Thyroid gland (tissue), 4 donors: ENCODE data around the gene GPC6. TPM values are rescaled to one million over a fixed set of nuclear protein-coding genes. Genes with fewer than 3 reads are reported as not detected.

Experiments
- DNase-seq, 2 donors: peaks; one replicate each; pipeline ENCODE4 v3.0.0-alpha.2; 2019
- H3K27ac ChIP-seq, 3 donors: fragments of 200-600 bp; sonication (generic); 1 replicate in 2 of 3; 2 replicates in 1 of 3; pipeline ENCODE4 v1.5.1; 2016 to 2019; ENCODE audit warnings: mild to moderate bottlenecking in 1 of 3, moderate library complexity in 1 of 3
- H3K27me3 ChIP-seq: fragments of 200-600 bp; sonication (generic); one replicate; pipeline ENCODE4 v1.5.1; 2019
- H3K36me3 ChIP-seq, 2 donors: fragments of 200-600 bp; sonication (generic); one replicate each; pipeline ENCODE4 v1.5.1; 2016 to 2019
- H3K4me1 ChIP-seq, 2 donors: fragments of 200-600 bp; sonication (generic); one replicate each; pipeline ENCODE4 v1.5.1; 2017 to 2019
- H3K4me3 ChIP-seq, 3 donors: fragments of 200-600 bp; sonication (generic); replicated peaks in 1 of 3; 1 replicate in 2 of 3; 2 replicates in 1 of 3; pipeline ENCODE4 v1.5.1; 2016; ENCODE audit warnings: mild to moderate bottlenecking in 1 of 3
- H3K9me3 ChIP-seq: fragments of 200-600 bp; sonication (generic); one replicate; pipeline ENCODE4 v1.5.1; 2017
- POLR2A ChIP-seq, 2 donors: fragments of 450-650 bp; IDR thresholded peaks; one replicate each; pipeline ENCODE4 v1.6.1; 2017; ENCODE audit warnings: antibody characterized with exemption in 2 of 2, mild to moderate bottlenecking in 2 of 2, moderate library complexity in 1 of 2
- WGBS, 2 donors: methylation state at CpG; one replicate each; pipeline ENCODE4 v1.1.5; 2017; 5-methylcytosine and 5-hydroxymethylcytosine counted together
- intact Hi-C: fragments of 100-400 bp; cut with DNase I; formaldehyde crosslinking; loops from one replicate; pipeline ENCODE4 v1.15.1; 2023
- total RNA-seq, 4 donors: library from RNA; depleted of rRNA; stranded (reverse); fragments of >200 nt; gene quantifications; one replicate each; pipeline ENCODE4 v1.2.3, GENCODE V29; 2016
- TF ChIP-seq, protein P1 (sequence below), 6 experiments: fragments of 200-600 bp in 3 of 6; fragments of 450-650 bp in 3 of 6; sonication (generic) in 3 of 6; IDR thresholded peaks; one replicate each; pipeline ENCODE4 v1.5.1; 2016 to 2019; ENCODE audit warnings: antibody characterized with exemption in 6 of 6, mild to moderate bottlenecking in 2 of 6, inconsistent platforms in 1 of 6, moderate library complexity in 1 of 6

The GPC6 gene
- total RNA-seq, 4 donors from 2014 or later: 2.8 to 13.4 (median 7.5) TPM

DNA sequence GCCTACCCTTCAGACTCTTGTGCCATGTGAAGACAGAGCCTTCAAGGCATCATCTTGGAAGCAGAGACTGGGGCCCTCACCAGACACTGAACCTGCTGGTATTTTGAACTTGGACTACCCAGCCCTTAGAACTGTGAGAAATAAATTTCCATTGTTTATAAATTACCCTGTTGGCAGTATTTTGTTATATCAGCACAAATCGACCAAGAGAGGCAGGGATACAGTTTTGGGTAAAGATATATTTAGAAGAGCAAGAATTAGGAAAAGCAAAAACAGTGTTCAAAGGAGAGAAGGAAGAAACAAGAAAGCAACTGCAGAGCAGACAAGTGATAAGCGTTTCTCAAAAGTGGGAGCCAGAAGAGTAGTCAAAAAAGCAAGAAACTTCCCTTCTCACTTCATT lies 652.1 kb downstream of the GPC6 start:
- no peak for TF ChIP-seq POLR2A (IDR thresholded peaks at IDR 0.05)
- TF ChIP-seq, protein P1, sequence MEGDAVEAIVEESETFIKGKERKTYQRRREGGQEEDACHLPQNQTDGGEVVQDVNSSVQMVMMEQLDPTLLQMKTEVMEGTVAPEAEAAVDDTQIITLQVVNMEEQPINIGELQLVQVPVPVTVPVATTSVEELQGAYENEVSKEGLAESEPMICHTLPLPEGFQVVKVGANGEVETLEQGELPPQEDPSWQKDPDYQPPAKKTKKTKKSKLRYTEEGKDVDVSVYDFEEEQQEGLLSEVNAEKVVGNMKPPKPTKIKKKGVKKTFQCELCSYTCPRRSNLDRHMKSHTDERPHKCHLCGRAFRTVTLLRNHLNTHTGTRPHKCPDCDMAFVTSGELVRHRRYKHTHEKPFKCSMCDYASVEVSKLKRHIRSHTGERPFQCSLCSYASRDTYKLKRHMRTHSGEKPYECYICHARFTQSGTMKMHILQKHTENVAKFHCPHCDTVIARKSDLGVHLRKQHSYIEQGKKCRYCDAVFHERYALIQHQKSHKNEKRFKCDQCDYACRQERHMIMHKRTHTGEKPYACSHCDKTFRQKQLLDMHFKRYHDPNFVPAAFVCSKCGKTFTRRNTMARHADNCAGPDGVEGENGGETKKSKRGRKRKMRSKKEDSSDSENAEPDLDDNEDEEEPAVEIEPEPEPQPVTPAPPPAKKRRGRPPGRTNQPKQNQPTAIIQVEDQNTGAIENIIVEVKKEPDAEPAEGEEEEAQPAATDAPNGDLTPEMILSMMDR (IDR thresholded peaks at IDR 0.05): no peak
- no peaks in the 10 kb centered on the region for H3K4me1 ChIP-seq
- no peaks in the 10 kb centered on the region for H3K36me3 ChIP-seq
- H3K4me3 ChIP-seq: no peak overlapping the region
- H3K27ac ChIP-seq: no peak overlapping the region
- DNase-seq: no peak
- H3K27me3 ChIP-seq: no peaks in the 10 kb centered on the region
- intact Hi-C loops: no loop called here
- H3K9me3 ChIP-seq: no peaks in the 10 kb centered on the region
- 79 to 87% methylated on average over 2 of the region's 2 CpGs for WGBS, 2 donors

DNA sequence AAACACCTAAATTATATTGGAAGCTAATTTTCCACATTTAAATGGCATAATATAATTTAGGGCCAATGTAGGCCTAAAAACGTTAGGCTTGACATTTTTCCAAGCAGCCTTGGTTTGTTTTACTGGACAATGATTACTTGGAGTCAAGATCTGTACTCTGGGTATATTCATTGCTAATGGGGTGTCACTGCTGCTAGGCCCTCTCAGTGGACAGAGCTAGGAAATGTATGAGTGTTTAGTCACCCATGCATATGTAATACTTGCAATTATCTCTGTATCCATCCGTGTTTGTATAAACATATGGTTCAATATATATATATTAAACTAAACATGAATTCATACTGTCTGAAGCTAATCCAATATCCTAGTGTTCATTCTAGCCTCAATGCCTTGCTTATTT lies 654.8 kb downstream of the GPC6 start:
- no peak for DNase-seq
- Histone ChIP-seq H3K27ac (no peak overlapping the region), H3K36me3 (no peaks in the 10 kb centered on the region), H3K27me3 (no peaks in the 10 kb centered on the region), H3K4me1 (no peaks in the 10 kb centered on the region), H3K9me3 (no peaks in the 10 kb centered on the region), H3K4me3 (no peak overlapping the region)
- whole genome bisulfite sequencing, 2 donors: 56 to 72% methylated on average over 2 of the region's 2 CpGs
- intact Hi-C loops: no loop called here
- no peak for TF ChIP-seq POLR2A (IDR thresholded peaks at IDR 0.05)
- TF ChIP-seq, protein P1 (IDR thresholded peaks at IDR 0.05): no peak

DNA sequence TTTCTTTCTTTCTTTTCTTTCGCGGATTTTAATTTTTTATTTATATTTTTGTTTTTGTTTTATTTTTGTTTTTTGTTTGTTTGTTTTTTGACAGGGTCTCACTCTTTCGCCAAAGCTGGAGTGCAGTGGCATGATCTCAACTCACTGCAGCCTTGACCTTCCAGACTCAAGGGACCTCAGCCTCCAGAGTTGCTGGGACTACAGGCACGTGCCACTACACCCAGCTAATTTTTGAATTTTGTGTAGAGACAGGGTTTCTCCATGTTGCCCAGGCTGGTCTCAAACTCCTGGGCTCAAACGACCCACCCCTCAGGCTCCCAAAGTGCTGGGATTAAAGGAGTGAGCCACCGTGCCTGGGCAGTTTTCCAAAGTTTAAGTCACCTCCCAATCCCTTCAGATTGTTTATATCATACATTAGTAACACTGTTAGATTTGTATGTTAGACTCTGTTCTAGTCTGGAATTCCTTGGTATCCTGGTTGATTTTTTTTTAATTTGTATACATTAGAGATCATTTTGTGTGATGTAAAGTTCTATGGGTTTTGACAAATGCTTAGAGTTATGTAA lies 655.6 kb downstream of the GPC6 start:
- no peak overlapping the region for H3K4me3 ChIP-seq
- intact Hi-C loops: no loop called here
- H3K9me3 ChIP-seq: no peaks in the 10 kb centered on the region
- no peaks in the 10 kb centered on the region for H3K36me3 ChIP-seq
- H3K27ac ChIP-seq: no peak overlapping the region
- no peak for DNase-seq
- no peak for TF ChIP-seq POLR2A (IDR thresholded peaks at IDR 0.05)
- TF ChIP-seq, protein P1 (IDR thresholded peaks at IDR 0.05): no peak
- 64 to 69% methylated on average over 6 of the region's 6 CpGs for WGBS, 2 donors
- no peaks in the 10 kb centered on the region for H3K4me1 ChIP-seq
- no peaks in the 10 kb centered on the region for H3K27me3 ChIP-seq

DNA sequence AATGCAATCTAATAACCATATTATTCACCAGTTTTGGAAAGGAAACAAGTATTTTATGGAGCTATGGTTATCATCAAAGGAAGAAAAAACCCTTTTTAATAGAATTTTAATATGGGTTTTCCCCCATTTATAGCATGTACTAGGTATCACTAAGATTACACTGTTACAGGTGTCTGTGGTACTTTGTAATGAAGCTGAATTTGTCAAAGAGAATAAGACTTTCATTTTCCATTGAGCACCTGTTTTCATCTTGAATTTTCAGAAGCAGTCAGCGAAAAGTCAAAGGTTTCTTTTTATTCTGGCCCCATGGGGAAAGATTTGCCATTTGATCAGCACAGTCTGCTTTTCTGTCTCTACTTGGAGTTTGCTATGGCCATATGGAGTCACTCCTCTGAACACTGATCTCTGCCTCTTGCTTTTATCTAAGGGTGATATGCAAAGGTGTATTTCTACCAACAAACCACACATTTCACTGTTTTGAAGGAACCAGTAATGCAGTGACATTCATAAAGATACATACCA lies 662.9 kb downstream of the GPC6 start:
- no peak for TF ChIP-seq POLR2A (IDR thresholded peaks at IDR 0.05)
- TF ChIP-seq, protein P1 (IDR thresholded peaks at IDR 0.05): no peak
- H3K9me3 ChIP-seq: no peaks in the 10 kb centered on the region
- DNase-seq: no peak
- no peaks in the 10 kb centered on the region for H3K36me3 ChIP-seq
- H3K27ac ChIP-seq: no peak overlapping the region
- intact Hi-C loops: no loop called here
- H3K4me1 ChIP-seq: no peaks in the 10 kb centered on the region
- H3K4me3 ChIP-seq: no peak overlapping the region
- no peaks in the 10 kb centered on the region for H3K27me3 ChIP-seq
- WGBS, 2 donors: 90 to 91% methylated on average over 1 of the region's 1 CpG

DNA sequence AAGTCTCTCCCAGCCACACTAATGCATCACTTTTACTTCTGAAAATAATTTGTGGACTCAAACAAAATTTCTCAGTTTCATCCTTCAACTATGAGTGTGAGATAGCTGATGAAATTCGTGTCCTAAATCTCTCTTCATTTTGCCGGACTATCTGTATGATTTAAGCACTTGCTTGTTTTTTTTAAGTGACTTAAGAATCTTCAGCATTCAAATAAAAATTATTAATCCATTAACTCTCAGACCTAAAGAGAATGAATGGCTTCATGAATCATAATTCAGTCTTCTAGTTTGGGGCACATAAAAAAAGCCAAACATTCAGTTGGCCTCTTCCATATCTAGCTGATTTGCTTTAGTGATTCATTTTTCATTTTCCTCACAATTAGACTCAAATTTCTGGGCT lies 673.4 kb downstream of the GPC6 start:
- no peak for DNase-seq
- Histone ChIP-seq H3K36me3 (no peaks in the 10 kb centered on the region), H3K4me1 (no peaks in the 10 kb centered on the region), H3K27me3 (no peaks in the 10 kb centered on the region), H3K27ac (no peak overlapping the region), H3K4me3 (no peak overlapping the region), H3K9me3 (no peaks in the 10 kb centered on the region)
- WGBS, 2 donors: 73 to 79% methylated on average over 2 of the region's 2 CpGs
- TF ChIP-seq, protein P1 (IDR thresholded peaks at IDR 0.05): no peak
- no peak for TF ChIP-seq POLR2A (IDR thresholded peaks at IDR 0.05)
- intact Hi-C loops: no loop called here
